Psoas muscle (tissue), 8 donors: ENCODE data around the gene CSPG4. TPM values are rescaled to one million over a fixed set of nuclear protein-coding genes. Genes with fewer than 3 reads are reported as not detected.
"Not testable (repeated sequence)": the region's sequence is repeated elsewhere in the genome, so short reads cannot be mapped to it uniquely, and the experiment has no call there.

ENCODE experiments used
- ATAC-seq, 4 donors: fragments of 200-7000 bp; cut with Tn5 transposase; one replicate each; pipeline ENCODE4 v1.9.1; 2020; ENCODE audit warnings: moderate library complexity in 3 of 4, mild to moderate bottlenecking in 2 of 4
- DNase-seq, 2 donors: peaks; one replicate each; pipeline ENCODE4 v3.0.0-alpha.2; 2020
- H3K27ac ChIP-seq: fragments of 200-600 bp; one replicate; pipeline ENCODE4 v1.8.0; 2022
- H3K27me3 ChIP-seq, 3 donors: fragments of 200-600 bp in 1 of 3; one replicate each; pipeline versions ENCODE4 v1.6.1 to v1.8.0; 2013 to 2022; ENCODE audit warnings: low read length in 2 of 3, mild to moderate bottlenecking in 2 of 3, moderate library complexity in 1 of 3; ENCODE audit not compliant: insufficient read depth in 3 of 3
- H3K36me3 ChIP-seq, 2 donors: fragments of 200-600 bp in 1 of 2; one replicate each; pipeline versions ENCODE4 v1.6.1 to v1.8.0; 2013 to 2022; ENCODE audit warnings: low read depth in 1 of 2, mild to moderate bottlenecking in 1 of 2, moderate library complexity in 1 of 2; ENCODE audit not compliant: insufficient read depth in 1 of 2
- H3K4me1 ChIP-seq: fragments of 200-600 bp; one replicate; pipeline ENCODE4 v1.8.0; 2022
- H3K4me3 ChIP-seq: fragments of 200-600 bp; one replicate; pipeline ENCODE4 v1.8.0; 2022; ENCODE audit warnings: mild to moderate bottlenecking
- H3K9me3 ChIP-seq: fragments of 200-600 bp; one replicate; pipeline ENCODE4 v1.8.0; 2022
- WGBS, 3 donors: extraction: QIAGEN DNeasy Blood & Tissue Kit; methylation state at CpG; one replicate each; pipeline versions ENCODE4 v1.1.6 to v1.1.7; 2013; 5-methylcytosine and 5-hydroxymethylcytosine counted together
- intact Hi-C, 2 donors: fragments of 100-400 bp; cut with DNase I; formaldehyde crosslinking; loops; one replicate each; pipeline versions ENCODE4 v1.11.0 to v1.14.2; 2022
- polyA plus RNA-seq, 3 donors: library from polyadenylated mRNA; stranded (reverse); fragments of 200-250 nt; gene quantifications; one replicate each; pipeline ENCODE4 v1.2.3, GENCODE V29; 2013
- total RNA-seq, 4 donors: library from RNA; stranded (reverse); fragmentation: NEBNext Ultra II Directional in 2 of 4; extraction: Animal tissue kit (Norgen Biotek cat#: 25700) in 2 of 4; gene quantifications; one replicate each; pipeline versions ENCODE4 v1.2.1 to v1.2.4, GENCODE V29; 2021 to 2023
- TF ChIP-seq, protein P1 (sequence below): fragments of 200-600 bp; IDR thresholded peaks from one replicate; pipeline ENCODE4 v1.8.0; 2022; ENCODE audit warnings: antibody characterized with exemption
- donor health status: healthy with polysubstance abuse.
- donor health status: DM: no; HTN: no; CAD: no; lungs with moderate emphysema.
- donor health status: Bipolar disorder and iron deficiency.
- donor health status: healthy.
- donor health status: DM: yes; HTN: yes; CAD: no.
- donor health status: DM: no; HTN: no; CAD: no.
- donor health status: DM: no; HTN: no; CAD: no.
- donor health status: DM: yes; HTN: yes; CAD: no.

CSPG4 gene
- total and polyA plus RNA-seq, 7 donors: 8.1 to 49.5 (median 15.9) TPM

DNA sequence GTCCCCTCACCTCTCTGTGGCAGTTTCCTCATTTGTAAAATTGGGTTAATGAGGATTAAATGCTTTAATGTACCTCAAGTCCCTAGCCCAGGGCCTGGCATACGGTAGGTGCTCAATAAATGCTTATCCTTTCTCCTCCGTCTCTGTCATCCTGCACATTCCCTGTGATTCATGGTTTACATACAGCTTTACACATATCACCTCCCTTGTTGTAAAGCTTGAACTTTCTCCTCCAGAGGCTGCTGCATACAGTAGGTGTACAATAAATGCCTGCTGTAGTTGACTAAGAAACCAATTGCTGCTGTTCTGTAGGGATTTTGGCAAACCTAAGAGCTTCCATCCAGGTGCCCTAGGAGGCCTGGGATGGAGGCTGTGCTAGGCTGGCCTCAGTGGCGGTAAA lies 1.5 kb upstream of the CSPG4 start:
- WGBS, 3 donors: 91 to 96% (median 92%) methylated on average over 3 of the region's 3 CpGs

DNA sequence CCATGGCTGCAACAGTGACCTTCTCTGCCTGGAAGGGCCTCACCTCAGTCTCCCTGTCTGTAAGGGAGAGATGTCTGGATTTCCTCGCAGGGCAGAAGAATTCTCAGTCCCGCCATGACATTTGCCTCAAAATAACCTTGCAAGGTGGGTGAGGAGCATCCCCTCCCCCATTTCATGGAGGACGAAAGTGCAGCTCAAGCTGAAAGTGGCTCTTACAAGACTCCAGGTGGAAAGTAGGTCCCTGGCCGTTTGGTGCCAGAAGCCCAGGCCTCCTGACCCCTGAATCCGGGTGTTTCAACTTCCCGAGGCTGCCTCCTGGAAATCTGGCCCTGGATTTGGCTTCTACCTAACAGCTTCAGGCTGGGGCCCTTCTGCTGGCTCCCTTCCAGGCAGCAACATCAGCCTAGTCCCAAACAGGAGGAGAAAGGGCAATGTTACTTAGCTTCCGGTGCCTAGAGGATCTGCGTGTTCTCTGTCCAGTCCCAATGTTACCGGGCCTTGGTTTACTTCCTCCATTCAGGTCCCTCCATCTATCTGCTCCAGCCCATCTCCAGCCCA lies 769 bp upstream of the CSPG4 start:
- Histone ChIP-seq H3K4me3 (peak overlapping the region; percentile 83), H3K36me3 (no peaks in the 10 kb centered on the region), H3K9me3 (no peaks in the 10 kb centered on the region), H3K27ac (peak overlapping the region; percentile 64), H3K27me3 (no peaks in the 10 kb centered on the region), H3K4me1 (peaks cover 20% of the 10 kb centered on the region)
- intact Hi-C loops: no loop called here
- TF ChIP-seq, protein P1, sequence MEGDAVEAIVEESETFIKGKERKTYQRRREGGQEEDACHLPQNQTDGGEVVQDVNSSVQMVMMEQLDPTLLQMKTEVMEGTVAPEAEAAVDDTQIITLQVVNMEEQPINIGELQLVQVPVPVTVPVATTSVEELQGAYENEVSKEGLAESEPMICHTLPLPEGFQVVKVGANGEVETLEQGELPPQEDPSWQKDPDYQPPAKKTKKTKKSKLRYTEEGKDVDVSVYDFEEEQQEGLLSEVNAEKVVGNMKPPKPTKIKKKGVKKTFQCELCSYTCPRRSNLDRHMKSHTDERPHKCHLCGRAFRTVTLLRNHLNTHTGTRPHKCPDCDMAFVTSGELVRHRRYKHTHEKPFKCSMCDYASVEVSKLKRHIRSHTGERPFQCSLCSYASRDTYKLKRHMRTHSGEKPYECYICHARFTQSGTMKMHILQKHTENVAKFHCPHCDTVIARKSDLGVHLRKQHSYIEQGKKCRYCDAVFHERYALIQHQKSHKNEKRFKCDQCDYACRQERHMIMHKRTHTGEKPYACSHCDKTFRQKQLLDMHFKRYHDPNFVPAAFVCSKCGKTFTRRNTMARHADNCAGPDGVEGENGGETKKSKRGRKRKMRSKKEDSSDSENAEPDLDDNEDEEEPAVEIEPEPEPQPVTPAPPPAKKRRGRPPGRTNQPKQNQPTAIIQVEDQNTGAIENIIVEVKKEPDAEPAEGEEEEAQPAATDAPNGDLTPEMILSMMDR: no peak
- DNase-seq (peak; percentile 51 to 70), ATAC-seq (no peak)
- 58 to 65% (median 60%) methylated on average over 9 of the region's 9 CpGs for WGBS, 3 donors

More for the DNA sequence above, 1.5 kb upstream of the CSPG4 start:
- Histone ChIP-seq H3K27me3 (no peaks in the 10 kb centered on the region), H3K4me3 (no peak overlapping the region), H3K4me1 (peaks cover 16% of the 10 kb centered on the region), H3K27ac (no peak overlapping the region), H3K9me3 (no peaks in the 10 kb centered on the region), H3K36me3 (no peaks in the 10 kb centered on the region)
- no peak for DNase-seq
- intact Hi-C loops: no loop called here
- ATAC-seq: no peak
- TF ChIP-seq, protein P1: no peak

DNA sequence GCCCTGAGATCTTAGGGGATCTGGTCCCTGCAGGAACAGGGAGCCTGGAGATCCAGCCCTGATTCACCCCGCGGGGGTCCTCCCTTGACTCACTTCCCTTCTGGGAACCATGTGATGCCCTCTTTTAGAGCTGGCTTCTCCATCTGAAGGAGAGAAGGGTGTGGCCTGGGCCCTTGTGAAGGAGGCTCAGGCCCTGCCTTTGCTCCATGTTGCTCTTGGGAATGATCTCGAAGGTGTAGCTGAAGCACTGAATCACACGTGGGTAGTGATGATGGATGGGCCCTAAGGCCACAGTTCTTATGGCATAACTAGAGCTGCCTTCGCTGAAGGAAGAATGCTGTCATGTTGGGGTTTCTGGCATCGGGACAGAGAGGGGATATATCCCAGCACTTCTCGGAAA lies 1.2 kb downstream of the CSPG4 start:
- intact Hi-C loops, ATAC-seq, H3K36me3 ChIP-seq, H3K9me3 ChIP-seq, H3K27me3 ChIP-seq, DNase-seq: not testable (repeated sequence)
- 73 to 74% (median 74%) methylated on average over 7 of the region's 7 CpGs for WGBS, 3 donors
- peak overlapping the region; percentile 41 for H3K27ac ChIP-seq
- H3K4me3 ChIP-seq: peak overlapping the region; percentile 83
- H3K4me1 ChIP-seq: peaks cover 15% of the 10 kb centered on the region

DNA sequence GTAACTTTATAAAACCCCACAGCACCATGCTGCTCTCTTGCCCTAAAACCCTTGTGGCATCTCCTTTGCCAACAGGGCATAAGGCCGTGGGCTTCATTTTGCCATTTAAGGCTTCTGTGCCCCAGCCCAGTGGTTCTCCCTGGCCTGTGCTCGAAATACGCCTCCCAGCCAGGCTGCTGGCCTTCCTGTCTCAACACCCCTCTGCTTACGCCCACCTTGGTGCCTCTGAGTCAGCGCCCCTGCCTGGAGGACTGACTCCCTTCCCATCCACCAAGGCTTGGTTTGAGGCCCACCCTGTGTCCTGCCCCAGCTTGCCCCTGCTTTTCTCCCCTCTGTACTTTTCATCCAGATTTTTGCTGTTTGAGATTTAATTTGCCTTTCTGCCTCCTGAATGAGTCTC lies 1.8 kb downstream of the CSPG4 start:
- WGBS, 3 donors: 85 to 90% (median 87%) methylated on average over 2 to 5 of the region's 5 CpGs
- H3K36me3 ChIP-seq, H3K27ac ChIP-seq, H3K9me3 ChIP-seq, H3K27me3 ChIP-seq, ATAC-seq, DNase-seq, H3K4me3 ChIP-seq, intact Hi-C loops: not testable (repeated sequence)
- H3K4me1 ChIP-seq: peaks cover 15% of the 10 kb centered on the region

DNA sequence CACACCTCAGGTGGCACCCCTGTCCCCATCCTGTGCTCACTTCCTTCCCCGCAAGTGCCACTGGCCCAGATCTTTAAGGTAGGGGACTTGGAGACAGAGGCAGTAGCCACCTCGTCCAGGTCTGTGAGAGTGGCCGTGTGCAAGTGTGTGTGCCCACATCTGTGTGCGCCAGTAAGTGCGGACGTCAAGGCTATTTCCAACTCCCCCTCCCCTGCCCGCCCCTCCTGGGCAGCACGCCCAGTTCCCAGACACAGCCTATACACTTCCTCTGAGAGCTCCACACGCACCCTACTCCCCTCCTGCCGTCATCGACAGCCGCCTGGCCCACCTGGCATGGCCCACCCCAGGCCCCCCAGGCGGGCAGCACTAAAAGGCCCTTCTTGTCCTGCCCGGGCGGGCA lies 3.2 kb downstream of the CSPG4 start:
- DNase-seq (peak; percentile 59 to 82), ATAC-seq (peak in 3 of 4 donors; percentile 21 to 66 (median 34))
- H3K36me3 ChIP-seq, H3K27me3 ChIP-seq, H3K9me3 ChIP-seq, intact Hi-C loops: not testable (repeated sequence)
- peak overlapping the region; percentile 36 for H3K27ac ChIP-seq
- WGBS, 3 donors: 39 to 45% (median 41%) methylated on average over 11 to 13 of the region's 15 CpGs
- H3K4me1 ChIP-seq: peaks cover 19% of the 10 kb centered on the region
- H3K4me3 ChIP-seq: peak overlapping the region; percentile 28

DNA sequence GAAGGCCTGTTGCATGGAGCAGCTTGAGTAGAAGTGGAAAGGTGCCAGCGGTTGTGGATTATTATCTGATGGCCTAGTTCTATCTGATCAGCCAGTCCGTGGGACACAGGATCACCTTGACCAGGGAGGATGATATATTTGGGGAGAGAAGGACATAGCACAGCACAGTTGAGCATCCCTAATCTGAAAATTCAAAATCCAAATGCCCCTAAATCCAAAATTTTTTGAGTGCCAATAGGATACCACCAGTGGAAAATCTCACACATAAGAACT lies 6.0 kb downstream of the CSPG4 start:
- intact Hi-C loops: no loop called here
- H3K27me3 ChIP-seq: no peaks in the 10 kb centered on the region
- DNase-seq (no peak), ATAC-seq (no peak)
- H3K9me3 ChIP-seq: no peaks in the 10 kb centered on the region
- peaks cover 22% of the 10 kb centered on the region for H3K4me1 ChIP-seq
- H3K4me3 ChIP-seq: no peak overlapping the region
- no peaks in the 10 kb centered on the region for H3K36me3 ChIP-seq
- 51 to 72% (median 69%) methylated on average over 2 of the region's 2 CpGs for WGBS, 3 donors
- H3K27ac ChIP-seq: no peak overlapping the region
- TF ChIP-seq, protein P1: no peak
